ENCODE measurements around the gene CTSE.
"Not testable (repeated sequence)": the region's sequence is repeated elsewhere in the genome, so short reads cannot be mapped to it uniquely, and the experiment has no call there.

The CTSE gene

GRCh38 chr1:206013026-206013795 lies 10.5 kb downstream of the CTSE start:
- no peak for DNase-seq

- no peak for DNase-seq
Measured at GRCh38 chr1:206012086-206012859, 11.4 kb downstream of the CTSE start.

- DNase-seq: no peak
Measured at GRCh38 chr1:206011057-206011456, 12.6 kb downstream of the CTSE start.

- DNase-seq: no peak
Measured at GRCh38 chr1:206010060-206010459, 13.6 kb downstream of the CTSE start.

GRCh38 chr1:206006946-206007345 lies 16.7 kb downstream of the CTSE start:
- no peak for DNase-seq

- no peak for DNase-seq
Measured at GRCh38 chr1:206005778-206006180, 17.9 kb downstream of the CTSE start.

- DNase-seq: no peak
Measured at GRCh38 chr1:206005234-206005633, 18.5 kb downstream of the CTSE start.

GRCh38 chr1:206004826-206005225 lies 18.9 kb downstream of the CTSE start:
- no peak for DNase-seq

GRCh38 chr1:206003854-206004800 lies 19.6 kb downstream of the CTSE start:
- no peak for DNase-seq

- DNase-seq: peak; percentile 32
Measured at GRCh38 chr1:206002871-206003801, 20.6 kb downstream of the CTSE start, which contains the start of gene RAB7B. RAB7B (minus strand) TSS chr1:206003395; CDS start chr1:205994135, 9,260 bp downstream.

GRCh38 chr1:206002160-206002559 lies 21.5 kb downstream of the CTSE start:
- no peak for DNase-seq

- DNase-seq: no peak
Measured at GRCh38 chr1:206001476-206001888, 22.2 kb downstream of the CTSE start.

GRCh38 chr1:206000641-206001339 lies 22.9 kb downstream of the CTSE start:
- no peak for DNase-seq

- no peak for DNase-seq
Measured at GRCh38 chr1:205998457-205999241, 25.0 kb downstream of the CTSE start.

GRCh38 chr1:205996641-205997040 lies 27.1 kb downstream of the CTSE start:
- DNase-seq: not testable (repeated sequence)

GRCh38 chr1:205994346-205994745 lies 29.3 kb downstream of the CTSE start:
- peak; percentile 52 for DNase-seq

GRCh38 chr1:205993068-205993467 lies 30.6 kb downstream of the CTSE start:
- DNase-seq: no peak

- DNase-seq: no peak
Measured at GRCh38 chr1:205992218-205992882, 31.3 kb downstream of the CTSE start.

GRCh38 chr1:205991237-205991636 lies 32.5 kb downstream of the CTSE start:
- DNase-seq: no peak

- no peak for DNase-seq
Measured at GRCh38 chr1:205990226-205990625, 33.5 kb downstream of the CTSE start.
